Coronary artery (tissue), 2 donors: Measurements from ENCODE around the gene OR2L8.

Experiments used
- DNase-seq: peaks from one replicate; pipeline ENCODE4 v3.0.0-alpha.2; 2017; ENCODE audit warnings: low spot score
- H3K27ac ChIP-seq, 2 donors: fragments of 200-600 bp; sonication (generic); one replicate each; pipeline ENCODE4 v1.5.1; 2016 to 2019
- H3K4me3 ChIP-seq: fragments of 200-600 bp; sonication (generic); 2 replicates; pipeline ENCODE4 v1.5.1; 2016; ENCODE audit warnings: mild to moderate bottlenecking, moderate library complexity
- CTCF ChIP-seq: fragments of 200-600 bp; sonication (generic); IDR thresholded peaks from one replicate; pipeline ENCODE4 v1.5.1; 2019; ENCODE audit warnings: antibody characterized with exemption

The OR2L8 gene

GRCh38 chr1:247942624-247943023 lies 6.0 kb upstream of the OR2L8 start:
- no peak for DNase-seq

GRCh38 chr1:247953408-247953807 lies 4.8 kb downstream of the OR2L8 start:
- Histone ChIP-seq H3K4me3 (no peak overlapping the region), H3K27ac (no peak overlapping the region)
- no peak for DNase-seq
- no peak for TF ChIP-seq CTCF

More at GRCh38 chr1:247942624-247943023, 6.0 kb upstream of the OR2L8 start:
- no peak overlapping the region for H3K4me3 ChIP-seq
- TF ChIP-seq CTCF: no peak
- no peak overlapping the region for H3K27ac ChIP-seq

- TF ChIP-seq CTCF: no peak
- Histone ChIP-seq H3K27ac (no peak overlapping the region), H3K4me3 (no peak overlapping the region)
- DNase-seq: no peak
Observed at GRCh38 chr1:247961791-247962190, 13.1 kb downstream of the OR2L8 start.

- no peak for DNase-seq
- Histone ChIP-seq H3K4me3 (no peak overlapping the region), H3K27ac (no peak overlapping the region)
- no peak for TF ChIP-seq CTCF
Observed at GRCh38 chr1:247962911-247963588, 14.4 kb downstream of the OR2L8 start.

GRCh38 chr1:247964933-247965332 lies 16.3 kb downstream of the OR2L8 start, which contains the start of gene OR2AK2:
Gene OR2AK2, plus strand, starts transcription at chr1:247965233. Its CDS starts 144 bp downstream, at chr1:247965377.
- DNase-seq: no peak
- no peak for TF ChIP-seq CTCF
- Histone ChIP-seq H3K27ac (no peak within 1 kb of the TSS), H3K4me3 (no peak within 1 kb of the TSS)

GRCh38 chr1:247966532-247967204 lies 18.0 kb downstream of the OR2L8 start:
- H3K4me3 ChIP-seq: no peak overlapping the region
- TF ChIP-seq CTCF: no peak
- no peak overlapping the region for H3K27ac ChIP-seq
- DNase-seq: no peak

GRCh38 chr1:247992986-247993385 lies 44.3 kb downstream of the OR2L8 start:
- DNase-seq: no peak
- no peak overlapping the region for H3K27ac ChIP-seq
- TF ChIP-seq CTCF: no peak
- H3K4me3 ChIP-seq: no peak overlapping the region
